Testis (tissue), 3 donors: ENCODE measurements around the gene IRF2BPL. TPM values are rescaled to one million over a fixed set of nuclear protein-coding genes. Genes with fewer than 3 reads are reported as not detected.

Source experiments
- DNase-seq: peaks from one replicate; pipeline ENCODE4 v3.0.0-alpha.2; 2019
- H3K27ac ChIP-seq, 2 donors: fragments of 200-600 bp; sonication (generic); one replicate each; pipeline ENCODE4 v1.5.1; 2019
- H3K27me3 ChIP-seq: fragments of 200-600 bp; sonication (generic); one replicate; pipeline ENCODE4 v1.5.1; 2019
- H3K36me3 ChIP-seq: fragments of 200-600 bp; sonication (generic); one replicate; pipeline ENCODE4 v1.5.1; 2017; ENCODE audit warnings: low read depth; ENCODE audit errors: missing control alignments
- H3K4me1 ChIP-seq: fragments of 200-600 bp; sonication (generic); one replicate; pipeline ENCODE4 v1.5.1; 2019
- H3K4me3 ChIP-seq, 2 donors: fragments of 200-600 bp; sonication (generic); one replicate each; pipeline ENCODE4 v1.5.1; 2017 to 2019
- H3K9me3 ChIP-seq: fragments of 200-600 bp; sonication (generic); one replicate; pipeline ENCODE4 v1.5.1; 2017
- POLR2A ChIP-seq: fragments of 450-650 bp; IDR thresholded peaks from one replicate; pipeline ENCODE4 v1.6.1; 2017; ENCODE audit warnings: antibody characterized with exemption, mild to moderate bottlenecking, moderate library complexity
- WGBS, 2 donors: methylation state at CpG; one replicate each; pipeline ENCODE4 v1.1.5; 2018; 5-methylcytosine and 5-hydroxymethylcytosine counted together
- intact Hi-C: fragments of 100-400 bp; cut with DNase I; formaldehyde crosslinking; loops from one replicate; pipeline ENCODE4 v1.15.1; 2023; ENCODE audit warnings: low total_unique reads
- polyA plus RNA-seq: library from polyadenylated mRNA; stranded (reverse); fragments of 350-450 nt; fragmentation: Illumina TruSeq; extraction: RNeasy Lipid Tissue Mini Kit (QIAGEN cat#74804); gene quantifications from one replicate; pipeline ENCODE4 v1.2.3, GENCODE V29; 2014; ENCODE audit warnings: low read depth, low replicate concordance; ENCODE audit not compliant: insufficient read depth
- total RNA-seq, 2 donors: library from RNA; depleted of rRNA; stranded (reverse); fragments of >200 nt; gene quantifications; one replicate each; pipeline ENCODE4 v1.2.3, GENCODE V29; 2016
- TF ChIP-seq, protein P1 (sequence below), 3 experiments: fragments of 450-650 bp in 2 of 3; fragments of 200-600 bp in 1 of 3; sonication (generic) in 1 of 3; IDR thresholded peaks; one replicate each; pipeline ENCODE4 v1.5.1; 2016 to 2019; ENCODE audit warnings: antibody characterized with exemption in 3 of 3, mild to moderate bottlenecking in 2 of 3, moderate library complexity in 1 of 3

The IRF2BPL gene
- total and polyA plus RNA-seq, 3 donors from 2014 or later, result 30.9 to 120 (median 94.6) TPM

DNA sequence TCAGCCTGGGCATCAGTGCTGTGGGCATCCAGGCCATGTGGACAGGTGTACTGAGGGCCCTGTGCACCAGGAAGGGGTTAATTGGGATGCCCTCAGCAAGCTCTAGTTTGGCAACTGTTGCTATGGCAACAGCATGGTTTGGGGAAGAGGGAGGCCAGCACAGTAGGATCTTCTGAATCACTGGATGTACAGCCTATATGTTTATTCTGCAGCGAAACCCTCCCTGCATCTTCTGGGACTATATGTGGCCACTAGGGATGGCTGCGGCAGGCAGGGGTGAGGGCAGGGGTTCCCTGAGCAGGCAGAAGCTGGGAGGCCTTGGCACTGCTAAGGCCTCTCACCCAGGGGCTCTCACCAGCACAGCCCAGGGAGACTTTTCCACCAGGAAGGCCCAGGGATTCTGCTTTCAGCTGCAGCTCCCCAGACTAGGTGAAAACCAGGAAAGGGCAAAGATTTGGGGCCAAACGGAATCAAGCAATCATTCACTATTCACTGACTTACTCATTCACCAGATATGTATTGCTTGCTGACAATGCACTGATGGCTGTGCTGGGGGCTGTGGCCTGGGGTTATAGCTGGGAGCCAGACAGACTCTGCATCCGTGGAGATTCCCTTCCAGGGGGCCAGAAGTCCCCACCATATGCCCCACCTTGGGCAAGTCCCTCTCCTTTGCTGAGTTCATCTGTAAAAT is 42.8 kb downstream of the IRF2BPL start:
- Histone ChIP-seq H3K36me3 (no peaks in the 10 kb centered on the region), H3K9me3 (no peaks in the 10 kb centered on the region), H3K27me3 (no peaks in the 10 kb centered on the region), H3K4me1 (no peaks in the 10 kb centered on the region), H3K27ac (no peak overlapping the region), H3K4me3 (no peak overlapping the region)
- TF ChIP-seq, protein P1, sequence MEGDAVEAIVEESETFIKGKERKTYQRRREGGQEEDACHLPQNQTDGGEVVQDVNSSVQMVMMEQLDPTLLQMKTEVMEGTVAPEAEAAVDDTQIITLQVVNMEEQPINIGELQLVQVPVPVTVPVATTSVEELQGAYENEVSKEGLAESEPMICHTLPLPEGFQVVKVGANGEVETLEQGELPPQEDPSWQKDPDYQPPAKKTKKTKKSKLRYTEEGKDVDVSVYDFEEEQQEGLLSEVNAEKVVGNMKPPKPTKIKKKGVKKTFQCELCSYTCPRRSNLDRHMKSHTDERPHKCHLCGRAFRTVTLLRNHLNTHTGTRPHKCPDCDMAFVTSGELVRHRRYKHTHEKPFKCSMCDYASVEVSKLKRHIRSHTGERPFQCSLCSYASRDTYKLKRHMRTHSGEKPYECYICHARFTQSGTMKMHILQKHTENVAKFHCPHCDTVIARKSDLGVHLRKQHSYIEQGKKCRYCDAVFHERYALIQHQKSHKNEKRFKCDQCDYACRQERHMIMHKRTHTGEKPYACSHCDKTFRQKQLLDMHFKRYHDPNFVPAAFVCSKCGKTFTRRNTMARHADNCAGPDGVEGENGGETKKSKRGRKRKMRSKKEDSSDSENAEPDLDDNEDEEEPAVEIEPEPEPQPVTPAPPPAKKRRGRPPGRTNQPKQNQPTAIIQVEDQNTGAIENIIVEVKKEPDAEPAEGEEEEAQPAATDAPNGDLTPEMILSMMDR (IDR thresholded peaks at IDR 0.05), result no peak
- TF ChIP-seq POLR2A, result no peak
- WGBS, 2 donors, result 87 to 88% methylated on average over 4 of the region's 4 CpGs
- no peak for DNase-seq
- intact Hi-C loops, result no loop called here

DNA sequence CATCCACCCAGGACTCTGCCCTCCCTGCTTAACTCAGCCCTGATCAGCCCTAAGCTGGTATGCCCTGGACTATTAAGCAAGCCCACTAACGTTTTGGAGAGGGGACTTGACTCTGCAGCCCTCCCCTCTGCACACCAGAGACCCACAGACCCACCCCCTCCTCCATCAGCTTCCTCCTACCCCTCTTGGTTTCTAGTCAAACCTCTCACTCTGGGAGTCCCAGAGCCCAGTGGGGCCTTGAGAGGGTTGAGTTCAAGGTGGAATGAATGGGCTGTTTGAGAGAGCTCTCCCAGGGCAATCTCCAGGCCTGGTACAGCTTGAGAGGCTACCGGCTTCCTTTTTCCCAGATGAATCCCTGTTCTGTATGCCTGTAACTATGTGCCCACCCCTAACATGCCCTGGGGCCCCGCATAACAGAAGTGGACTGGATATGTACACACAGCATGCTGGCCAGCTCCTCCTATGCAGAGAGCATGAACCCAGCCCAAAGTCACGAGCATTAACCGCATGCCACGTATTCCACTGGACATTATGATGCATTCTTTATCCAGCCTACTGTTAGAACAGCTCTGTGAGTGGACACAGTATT is 43.6 kb downstream of the IRF2BPL start:
- no peaks in the 10 kb centered on the region for H3K4me1 ChIP-seq
- H3K36me3 ChIP-seq, result no peaks in the 10 kb centered on the region
- H3K9me3 ChIP-seq, result no peaks in the 10 kb centered on the region
- H3K27me3 ChIP-seq, result no peaks in the 10 kb centered on the region
- DNase-seq, result no peak
- intact Hi-C loops, result no loop called here
- H3K4me3 ChIP-seq, result no peak overlapping the region
- 79 to 86% methylated on average over 6 of the region's 6 CpGs for whole genome bisulfite sequencing, 2 donors
- TF ChIP-seq, protein P1 (IDR thresholded peaks at IDR 0.05), result no peak
- TF ChIP-seq POLR2A, result no peak
- no peak overlapping the region for H3K27ac ChIP-seq

DNA sequence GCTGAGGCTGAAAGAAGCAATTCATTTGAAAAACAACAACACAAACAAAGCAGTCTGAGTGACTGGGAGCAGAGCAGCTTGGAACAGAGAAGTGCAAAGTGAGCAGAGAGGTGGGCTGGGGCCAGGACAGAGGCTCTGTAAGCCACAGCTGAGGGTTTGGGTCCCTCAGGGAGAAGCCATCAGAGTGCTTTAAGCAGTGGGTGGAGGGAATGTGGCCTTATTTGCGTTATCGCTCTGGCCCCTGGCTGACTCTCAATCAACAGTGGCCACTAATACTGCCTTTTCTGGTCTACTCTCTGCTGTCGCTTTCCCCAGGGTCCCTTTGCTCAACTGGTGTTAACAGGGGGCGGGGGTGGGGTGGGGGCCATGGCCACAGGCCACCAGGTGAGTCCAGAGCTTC is 44.2 kb downstream of the IRF2BPL start:
- no peak overlapping the region for H3K27ac ChIP-seq
- no peaks in the 10 kb centered on the region for H3K9me3 ChIP-seq
- TF ChIP-seq POLR2A, result no peak
- no peak for DNase-seq
- WGBS, 2 donors, result 59 to 73% methylated on average over 3 to 4 of the region's 4 CpGs
- H3K4me3 ChIP-seq, result no peak overlapping the region
- no peaks in the 10 kb centered on the region for H3K36me3 ChIP-seq
- H3K27me3 ChIP-seq, result no peaks in the 10 kb centered on the region
- H3K4me1 ChIP-seq, result no peaks in the 10 kb centered on the region
- intact Hi-C loops, result no loop called here

GRCh38 chr14:76981670-76982069 is 46.8 kb downstream of the IRF2BPL start:
- H3K36me3 ChIP-seq, result no peaks in the 10 kb centered on the region
- H3K9me3 ChIP-seq, result no peaks in the 10 kb centered on the region
- H3K4me3 ChIP-seq, result no peak overlapping the region
- no peaks in the 10 kb centered on the region for H3K27me3 ChIP-seq
- peaks cover 5% of the 10 kb centered on the region for H3K4me1 ChIP-seq
- no peak for DNase-seq
- no peak overlapping the region for H3K27ac ChIP-seq
- intact Hi-C loops, result no loop called here
- 92 to 97% methylated on average over 1 of the region's 1 CpG for WGBS, 2 donors
- no peak for TF ChIP-seq POLR2A
- TF ChIP-seq, protein P1 (IDR thresholded peaks at IDR 0.05), result no peak

DNA sequence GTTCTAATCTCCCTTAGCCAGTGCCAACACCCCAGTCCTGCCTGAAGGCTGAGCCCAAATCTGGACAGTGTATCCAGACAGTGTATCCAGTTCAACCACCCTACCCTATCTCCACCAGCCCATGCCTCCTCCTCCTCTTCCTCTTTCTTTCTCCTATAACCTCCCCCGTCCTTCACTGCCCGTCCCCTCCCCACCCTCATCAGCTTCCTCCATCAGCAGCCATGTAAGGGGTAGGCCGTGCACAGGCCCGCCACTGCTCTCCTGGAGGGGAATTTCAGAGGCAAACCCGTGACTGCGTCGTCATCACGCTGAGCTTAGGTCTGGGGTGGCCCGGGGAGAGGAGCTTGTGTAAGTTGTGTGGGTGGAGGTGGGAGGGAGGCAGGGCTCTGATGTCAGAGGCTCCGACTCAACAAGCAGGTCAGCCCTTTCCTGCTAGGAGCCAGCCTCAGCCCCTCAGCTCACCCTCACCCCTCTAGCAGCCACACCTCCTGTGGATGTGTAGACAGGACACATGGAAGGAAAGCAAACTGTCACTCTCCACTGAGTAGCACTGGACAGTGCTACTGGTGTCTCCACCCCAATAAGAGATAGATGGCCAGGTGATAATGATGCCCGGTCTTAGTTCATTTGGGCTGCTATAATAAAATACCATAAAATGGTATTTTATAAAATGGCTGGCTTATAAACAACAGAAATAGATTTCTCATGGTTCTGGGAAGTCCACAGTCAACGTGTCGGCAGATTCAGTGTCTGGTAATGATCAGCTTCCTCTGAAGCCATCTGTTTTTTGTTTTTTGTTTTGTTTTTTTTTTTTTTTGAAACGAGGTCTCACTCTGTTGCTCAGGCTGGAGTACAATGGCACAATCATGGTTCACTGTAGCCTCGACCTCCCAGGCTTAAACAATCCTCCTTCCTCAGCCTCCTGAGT is 50.5 kb downstream of the IRF2BPL start:
- 70 to 78% methylated on average over 15 of the region's 15 CpGs for WGBS, 2 donors
- no peak overlapping the region for H3K4me3 ChIP-seq
- no peaks in the 10 kb centered on the region for H3K27me3 ChIP-seq
- peak; percentile 81 for DNase-seq
- H3K9me3 ChIP-seq, result no peaks in the 10 kb centered on the region
- H3K4me1 ChIP-seq, result peaks cover 5% of the 10 kb centered on the region
- H3K27ac ChIP-seq, result no peak overlapping the region
- H3K36me3 ChIP-seq, result no peaks in the 10 kb centered on the region
- intact Hi-C loops, result no loop called here
- TF ChIP-seq POLR2A, result no peak
- TF ChIP-seq, protein P1 (IDR thresholded peaks at IDR 0.05), result no peak
